ENCODE results near the gene CFAP92.
"Not testable (repeated sequence)": the region's sequence is repeated elsewhere in the genome, so short reads cannot be mapped to it uniquely, and the experiment has no call there.

The CFAP92 gene

DNA sequence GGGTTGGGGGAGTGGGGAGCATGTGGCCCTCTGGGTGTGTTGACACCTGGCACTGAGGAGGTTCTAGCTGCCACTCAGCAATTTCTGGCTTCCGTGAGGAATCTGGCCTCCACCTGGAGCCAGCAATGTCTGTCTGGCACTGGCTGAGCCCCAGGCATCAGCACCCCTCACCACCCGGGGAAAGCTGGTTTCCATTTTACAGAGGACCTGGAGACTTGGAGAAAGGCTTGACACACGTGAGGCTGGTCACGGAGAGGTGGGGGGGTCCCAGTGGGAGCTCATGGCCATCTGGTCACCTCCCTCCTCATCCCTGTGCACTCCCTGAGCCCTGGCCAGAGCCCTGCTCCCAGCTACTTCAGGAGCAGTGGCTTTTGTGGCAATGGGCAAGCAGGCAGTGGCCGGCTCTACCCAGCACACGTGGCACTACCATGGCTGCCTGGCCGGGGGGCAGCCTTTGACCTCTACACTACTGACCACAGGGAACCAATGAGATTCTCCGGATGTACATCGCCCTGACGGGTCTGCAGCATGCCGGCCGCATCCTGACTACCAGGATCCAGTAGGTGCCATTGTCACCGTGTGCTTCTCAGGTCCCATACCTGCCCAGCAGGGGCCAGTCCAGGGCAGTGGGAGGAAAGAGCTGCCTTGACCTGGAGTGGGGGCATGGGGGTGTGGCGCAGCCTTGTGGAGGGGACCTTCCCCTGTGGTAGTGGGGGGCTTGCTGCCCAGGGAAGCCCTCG lies 86.0 kb downstream of the CFAP92 start:
- in situ Hi-C loops (cut with MboI; ENCODE audit: low sequenced_read_pairs): no loop called here

GRCh38 chr3:128906804-128907525 lies 86.9 kb downstream of the CFAP92 start:
- in situ Hi-C loops (cut with MboI; ENCODE audit: low sequenced_read_pairs): no loop called here

DNA sequence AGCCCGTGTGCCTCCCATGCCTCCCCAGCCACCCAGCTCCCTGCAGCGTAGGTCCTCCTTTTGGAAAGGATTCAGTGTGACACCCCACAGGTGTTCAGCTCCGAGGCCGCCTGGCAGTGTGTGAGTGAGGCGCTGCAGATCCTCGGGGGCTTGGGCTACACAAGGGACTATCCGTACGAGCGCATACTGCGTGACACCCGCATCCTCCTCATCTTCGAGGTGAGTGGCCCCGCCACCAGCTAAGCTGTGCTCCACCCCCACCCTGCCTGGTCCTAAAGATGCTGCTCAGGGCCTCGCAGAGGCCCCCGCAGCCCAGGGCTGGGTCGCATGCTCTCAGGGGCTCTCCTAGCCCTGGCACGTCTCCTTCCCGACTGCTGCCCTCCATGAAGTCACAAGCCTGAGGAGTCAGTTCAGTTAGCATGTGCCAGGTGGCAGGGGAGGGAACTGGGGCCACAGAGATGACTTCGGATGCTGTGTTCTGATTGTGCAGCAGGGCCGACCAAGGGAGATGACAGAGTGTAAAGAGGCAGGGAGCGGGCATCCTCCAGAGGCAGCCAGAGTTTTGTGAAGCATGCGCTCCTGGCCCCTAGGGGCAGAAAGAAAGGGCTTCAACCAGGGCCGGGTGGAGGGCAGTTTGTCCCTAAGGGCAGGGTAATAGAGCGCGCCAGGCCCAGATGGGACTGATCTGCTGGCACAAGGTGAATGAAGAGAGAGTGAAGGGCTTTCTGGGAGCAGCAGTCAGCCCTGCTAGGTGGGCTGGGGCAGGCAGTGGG lies 87.7 kb downstream of the CFAP92 start:
- in situ Hi-C loops (cut with MboI; ENCODE audit: low sequenced_read_pairs): no loop called here

GRCh38 chr3:128903501-128903900 lies 90.4 kb downstream of the CFAP92 start:
- in situ Hi-C loops (cut with MboI; ENCODE audit: low sequenced_read_pairs): no loop called here

DNA sequence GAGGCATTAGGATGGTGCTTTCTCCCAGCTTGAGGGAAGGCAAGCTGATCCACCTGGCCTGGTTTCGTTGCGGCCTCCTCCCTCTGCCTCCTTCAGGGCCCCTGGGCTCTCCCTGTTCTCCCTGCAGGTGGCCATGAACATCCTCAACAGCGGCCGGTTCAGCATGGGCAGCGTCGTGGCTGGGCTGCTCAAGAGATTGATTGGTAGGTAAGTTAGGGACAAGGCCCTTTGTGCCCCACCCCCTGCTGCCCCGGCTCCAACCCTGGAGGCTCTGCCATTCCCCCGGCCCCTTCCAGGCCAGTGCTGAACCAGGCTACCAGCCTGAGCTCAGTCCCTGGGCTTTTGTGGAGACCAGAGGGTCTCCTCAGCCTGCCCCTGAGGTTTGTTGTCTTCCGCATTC lies 91.5 kb downstream of the CFAP92 start:
- in situ Hi-C loops (cut with MboI; ENCODE audit: low sequenced_read_pairs): no loop called here

DNA sequence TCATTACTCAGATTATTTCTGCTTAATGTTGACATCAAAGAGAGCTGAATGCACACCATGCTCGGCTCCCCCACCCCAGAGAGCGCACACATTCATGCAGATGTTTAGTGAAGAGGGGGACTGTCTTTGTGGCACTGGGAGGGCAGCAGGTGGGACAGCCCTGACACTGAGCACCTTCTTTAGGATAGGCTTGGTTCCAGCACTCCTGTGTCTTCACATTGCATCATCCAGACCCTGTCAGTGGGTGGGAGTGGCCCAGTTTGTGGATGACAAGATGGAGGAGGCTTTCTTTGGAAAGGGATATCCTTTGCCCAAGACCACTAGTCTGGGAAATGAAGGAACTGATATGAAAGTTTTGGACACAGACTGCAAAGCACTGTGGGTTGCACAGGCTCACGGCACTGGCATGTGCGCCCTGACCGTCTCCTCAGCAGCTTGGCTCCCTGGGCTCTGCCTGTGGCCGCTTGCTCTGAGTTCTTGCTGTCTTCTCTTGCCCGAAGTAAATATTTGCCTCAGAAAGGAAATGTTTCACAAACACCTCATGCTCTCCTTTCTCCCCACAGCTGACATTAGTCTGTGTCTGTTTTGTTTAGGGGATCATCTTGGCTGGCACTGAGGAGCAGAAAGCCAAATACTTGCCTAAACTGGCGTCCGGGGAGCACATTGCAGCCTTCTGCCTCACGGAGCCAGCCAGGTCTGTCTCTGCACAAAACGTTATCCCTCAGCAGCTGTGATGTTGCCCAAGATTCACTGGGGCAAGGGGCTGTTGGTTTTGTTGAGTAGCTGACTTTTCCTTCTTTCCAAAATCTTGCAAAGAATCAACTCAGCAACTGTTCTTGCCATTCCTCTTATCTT lies 97.8 kb downstream of the CFAP92 start:
- in situ Hi-C loops (cut with MboI; ENCODE audit: low sequenced_read_pairs): no loop called here

GRCh38 chr3:128889139-128889894 lies 104.6 kb downstream of the CFAP92 start:
- in situ Hi-C loops (cut with MboI; ENCODE audit: low sequenced_read_pairs): no loop called here

- in situ Hi-C loops (cut with MboI; ENCODE audit: low sequenced_read_pairs): no loop called here
Measured at GRCh38 chr3:128884992-128885391, 108.9 kb downstream of the CFAP92 start.

- in situ Hi-C loops (cut with MboI; ENCODE audit: low sequenced_read_pairs): no loop called here
Measured at GRCh38 chr3:128882719-128883118, 111.2 kb downstream of the CFAP92 start.

GRCh38 chr3:128881576-128881975 lies 112.3 kb downstream of the CFAP92 start:
- in situ Hi-C loops (cut with MboI; ENCODE audit: low sequenced_read_pairs): no loop called here

DNA sequence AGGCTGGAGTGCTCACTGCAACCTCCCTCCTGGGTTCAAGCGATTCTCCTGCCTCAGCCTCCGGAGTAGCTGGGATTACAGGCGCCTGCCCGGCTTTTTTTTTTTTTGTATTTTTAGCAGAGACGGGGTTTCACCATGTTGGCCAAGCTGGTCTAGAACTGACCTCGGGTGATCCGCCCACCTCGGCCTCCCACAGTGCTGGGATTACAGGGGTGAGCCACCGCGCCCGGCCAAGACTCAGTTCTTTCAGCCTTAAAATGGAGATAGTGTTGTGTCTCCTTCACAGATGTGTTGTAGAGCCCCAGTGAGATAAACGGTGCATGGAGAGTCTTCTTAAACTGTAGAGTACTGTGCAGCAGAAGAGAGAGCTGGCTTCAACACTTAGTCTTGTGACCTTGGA lies 113.4 kb downstream of the CFAP92 start:
- in situ Hi-C loops (cut with MboI; ENCODE audit: low sequenced_read_pairs): not testable (repeated sequence)

- in situ Hi-C loops (cut with MboI; ENCODE audit: low sequenced_read_pairs): no loop called here
Measured at GRCh38 chr3:128879991-128880390, 113.9 kb downstream of the CFAP92 start.

DNA sequence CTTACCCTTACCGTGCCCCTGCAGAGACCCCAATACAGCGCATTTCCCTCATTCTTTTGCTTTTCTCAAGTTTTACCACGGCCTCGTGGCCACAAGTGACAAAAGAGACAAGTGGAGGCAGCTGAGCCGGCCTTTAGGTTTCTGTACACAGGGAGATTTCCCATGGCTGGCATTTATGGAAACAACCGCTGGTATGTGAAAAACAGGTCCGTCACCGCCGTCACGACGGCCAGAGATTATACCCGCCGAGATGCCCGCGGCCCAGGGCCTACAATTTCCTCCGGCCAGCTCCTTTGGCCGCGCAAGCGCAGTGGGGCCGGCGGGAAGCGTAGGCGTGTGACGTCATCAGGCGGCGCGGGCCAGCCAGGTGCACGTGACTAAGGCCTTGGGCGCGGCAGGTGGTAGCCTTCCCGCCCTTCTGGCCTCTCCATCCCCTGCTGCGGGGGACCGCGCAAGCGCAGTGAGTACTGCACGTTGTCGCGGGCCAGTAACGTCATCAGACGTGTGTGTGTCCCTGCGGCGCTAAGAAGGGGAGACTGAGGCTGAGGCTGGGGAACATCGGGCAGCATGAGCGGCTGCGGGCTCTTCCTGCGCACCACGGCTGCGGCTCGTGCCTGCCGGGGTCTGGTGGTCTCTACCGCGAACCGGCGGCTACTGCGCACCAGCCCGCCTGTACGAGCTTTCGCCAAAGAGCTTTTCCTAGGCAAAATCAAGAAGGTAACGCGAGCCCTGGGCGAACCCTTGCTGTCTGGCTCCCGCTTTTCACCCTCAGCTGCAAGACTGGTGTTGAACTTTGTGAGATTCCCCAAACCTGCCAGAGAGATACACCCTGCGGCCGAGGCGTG lies 114.5 kb downstream of the CFAP92 start, which contains the start of gene ACAD9:
TSS of gene ACAD9 (plus strand) at position 496 of the 845 bp plus-strand sequence. CDS start at position 568, 72 bp downstream.
- in situ Hi-C loops (cut with MboI; ENCODE audit: low sequenced_read_pairs): no loop called here

GRCh38 chr3:128878556-128879124 lies 115.2 kb downstream of the CFAP92 start:
- in situ Hi-C loops (cut with MboI; ENCODE audit: low sequenced_read_pairs): no loop called here

GRCh38 chr3:128878011-128878457 lies 115.8 kb downstream of the CFAP92 start:
- in situ Hi-C loops (cut with MboI; ENCODE audit: low sequenced_read_pairs): no loop called here

GRCh38 chr3:128875556-128876120 lies 118.2 kb downstream of the CFAP92 start:
- in situ Hi-C loops (cut with MboI; ENCODE audit: low sequenced_read_pairs): no loop called here

DNA sequence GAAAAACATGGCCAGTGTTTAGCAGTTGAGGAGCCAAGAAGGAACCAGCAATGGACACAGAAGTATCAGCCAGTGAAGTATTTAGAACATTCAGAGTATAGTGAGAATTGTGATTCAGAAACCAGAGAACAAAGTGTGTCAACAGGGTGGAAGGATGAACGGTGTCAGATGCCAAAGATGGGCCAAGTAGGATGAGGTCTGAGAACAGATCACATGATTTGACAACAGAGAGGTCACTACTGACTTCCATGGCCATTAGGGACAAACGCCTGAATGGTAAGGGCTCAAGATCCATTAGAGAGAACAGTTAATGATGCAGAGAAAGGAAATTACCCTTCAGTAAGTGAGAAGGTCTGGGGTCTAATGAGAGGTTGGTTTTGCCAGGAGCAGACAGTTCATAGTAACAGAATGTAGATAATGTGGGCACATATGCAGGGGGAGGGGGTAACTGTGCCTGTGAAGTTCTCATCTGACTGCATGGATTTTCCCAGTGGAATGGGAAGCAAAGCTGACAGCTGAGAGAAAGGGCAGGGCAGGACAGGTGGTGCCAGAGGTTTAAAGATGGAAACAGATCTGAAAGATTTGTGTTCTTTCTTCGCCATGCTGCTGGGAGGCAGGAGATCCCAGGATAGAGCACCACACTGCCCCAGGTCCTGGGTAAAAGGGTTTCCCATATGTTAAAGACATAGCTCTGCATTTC lies 119.2 kb downstream of the CFAP92 start:
- in situ Hi-C loops (cut with MboI; ENCODE audit: low sequenced_read_pairs): no loop called here
